ENCODE measurements around the gene LRIG1. TPM values are rescaled to one million over a fixed set of nuclear protein-coding genes. Genes with fewer than 3 reads are reported as not detected.

LRIG1 gene
- total and polyA plus RNA-seq, 9 of the 15 experiments (the other 6 are each of a cell fraction or from before 2014, with no cell fraction given) = 0.05 to 0.38 (median 0.13) TPM; not detected in 3

GRCh38 chr3:66470285-66470684 lies 30.5 kb downstream of the LRIG1 start:
- H3K27ac ChIP-seq (ENCODE audit: extremely low read depth, low read depth, low read length) = no peak overlapping the region
- no peak overlapping the region for H2AFZ ChIP-seq (ENCODE audit: low read depth, low read length)
- in situ Hi-C loops (cut with MboI) (no loop called here), intact Hi-C loops (cut with micrococcal nuclease) (no loop called here)
- ChIA-PET POLR2A (no interaction called here), CTCF (ENCODE audit: low intra/inter-chr PET ratio) (interaction anchor here (0.5 kb wide), 1 partner anchor 498 kb away, joined by 3 read pairs; no protein-coding TSS in a partner anchor)
- no peak for FAIRE-seq
- no peak for DNase-seq (ENCODE audit: extremely low read depth in 1 of 4, low spot score in 3 of 4)
- no peaks in the 10 kb centered on the region for H3K9me3 ChIP-seq (replicated peaks; ENCODE audit: control insufficient read depth, insufficient read depth, low read depth, low read length)
- no peaks in the 10 kb centered on the region for H3K9me1 ChIP-seq (ENCODE audit: control insufficient read depth, insufficient read depth, low read length)
- H3K36me3 ChIP-seq (ENCODE audit: control insufficient read depth, insufficient read depth, low read length) = no peaks in the 10 kb centered on the region
- no peaks in the 10 kb centered on the region; the same call in 1 of the 2 replicates for H4K20me1 ChIP-seq (replicated peaks; ENCODE audit: control insufficient read depth, insufficient read depth, low read length)
- H3K4me2 ChIP-seq (ENCODE audit: insufficient read depth, low read length) = no peak overlapping the region
- no peaks in the 10 kb centered on the region for H3K79me2 ChIP-seq (ENCODE audit: control insufficient read depth, insufficient read depth, low read length)
- no peak overlapping the region for H3K4me3 ChIP-seq
- H3K9ac ChIP-seq (ENCODE audit: insufficient read depth in 1 of 2, low read depth in 2 of 2, low read length in 2 of 2) = no peak overlapping the region
- peaks cover 3 to 9% of the 10 kb centered on the region in 2 experiments; a peak in 3 of 5 replicates for H3K27me3 ChIP-seq (ENCODE audit: control insufficient read depth in 2 of 2, insufficient read depth in 2 of 2, low read length in 2 of 2)
- ATAC-seq = no peak
- no peaks in the 10 kb centered on the region for H3K4me1 ChIP-seq (replicated peaks in 1 of 2; ENCODE audit: control insufficient read depth in 2 of 2, insufficient read depth in 2 of 2, low read length in 2 of 2)
- no TSS peak for BruUV-seq (replicated peaks)
- WGBS (ENCODE audit: insufficient coverage, low coverage, missing lambda C conversion rate) = 2% methylated on average over 5 of the region's 5 CpGs
- TF ChIP-seq AFF1 (IDR thresholded peaks at IDR 0.05; ENCODE audit: low read depth in 1 of 2, partially characterized antibody in 2 of 2) = no peak
- TF ChIP-seq ZNF3 (CRISPR knock-in tag; IDR thresholded peaks at IDR 0.05) = no peak
- no peak for TF ChIP-seq JUN (IDR thresholded peaks at IDR 0.05; ENCODE audit: borderline replicate concordance, low read depth, low read length)
- no peak for TF ChIP-seq JUN (CRISPR knock-in tag; IDR thresholded peaks at IDR 0.05; ENCODE audit: borderline replicate concordance)
- TF ChIP-seq KAT7 (CRISPR knock-in tag; IDR thresholded peaks at IDR 0.05; ENCODE audit: borderline replicate concordance) = no peak
- no peak for TF ChIP-seq FOXA1 (IDR thresholded peaks at IDR 0.05; ENCODE audit: borderline replicate concordance)
- TF ChIP-seq ZKSCAN8 (CRISPR knock-in tag; IDR thresholded peaks at IDR 0.05) = no peak
- TF ChIP-seq THRB (CRISPR knock-in tag; conservative IDR thresholded peaks at IDR 0.05) = no peak
- TF ChIP-seq NCOA6 (IDR thresholded peaks at IDR 0.05) = no peak
- no peak for TF ChIP-seq NR2C2 (CRISPR knock-in tag; IDR thresholded peaks at IDR 0.05)
- TF ChIP-seq NR2C2 (tag; IDR thresholded peaks at IDR 0.05) = no peak
- no peak for TF ChIP-seq PHF20 (IDR thresholded peaks at IDR 0.05; ENCODE audit: partially characterized antibody)
- TF ChIP-seq C11orf30 (IDR thresholded peaks at IDR 0.05; ENCODE audit: low read depth) = no peak
- TF ChIP-seq ZNF395 (CRISPR knock-in tag; IDR thresholded peaks at IDR 0.05) = no peak
- TF ChIP-seq ZNF384 (IDR thresholded peaks at IDR 0.05; ENCODE audit: low read depth, low read length) = no peak
- TF ChIP-seq ZC3H8 (IDR thresholded peaks at IDR 0.05) = no peak
- TF ChIP-seq MXD1 (CRISPR knock-in tag; IDR thresholded peaks at IDR 0.05; ENCODE audit: borderline replicate concordance, poor library complexity, severe bottlenecking) = no peak
